Measurements from ENCODE around the gene FLT3. TPM values are rescaled to one million over a fixed set of nuclear protein-coding genes. Genes with fewer than 3 reads are reported as not detected.

FLT3 gene
- total and polyA plus RNA-seq, 4 donors = 0.14 to 0.84 (median 0.42) TPM

- Histone ChIP-seq H3K27me3 (ENCODE audit: control insufficient read depth in 4 of 4, insufficient read depth in 4 of 4, low read length in 3 of 4) (no peaks in the 10 kb centered on the region), H3K9me3 (ENCODE audit: control insufficient read depth in 4 of 4, low read length in 3 of 4) (no peaks in the 10 kb centered on the region), H3K4me3 (ENCODE audit: low read depth in 1 of 3, low read length in 3 of 3) (no peak overlapping the region), H3K9ac (ENCODE audit: low read depth in 1 of 2, low read length in 2 of 2) (no peak overlapping the region), H3K4me1 (ENCODE audit: control insufficient read depth in 4 of 4, insufficient read depth in 4 of 4, low read length in 3 of 4) (no peaks in the 10 kb centered on the region), H3K27ac (ENCODE audit: low read depth in 1 of 2, low read length in 2 of 2) (no peak overlapping the region), H3K36me3 (ENCODE audit: control insufficient read depth in 4 of 4, insufficient read depth in 3 of 4, low read depth in 1 of 4, low read length in 3 of 4) (no peaks in the 10 kb centered on the region)
- no peak for DNase-seq (ENCODE audit: low spot score)
- 86% methylated on average over 20 of the region's 20 CpGs for WGBS
- TF ChIP-seq REST (IDR thresholded peaks at IDR 0.05) = no peak
- no peak for TF ChIP-seq FOXA1 (IDR thresholded peaks at IDR 0.05)
- no peak for TF ChIP-seq JUND (IDR thresholded peaks at IDR 0.05)
- TF ChIP-seq YY1 (IDR thresholded peaks at IDR 0.05) = no peak
- no peak for TF ChIP-seq ATF3 (IDR thresholded peaks at IDR 0.05)
- TF ChIP-seq NR2F2 (IDR thresholded peaks at IDR 0.05) = no peak
- TF ChIP-seq GABPA (IDR thresholded peaks at IDR 0.05 in 1 of 2, conservative IDR thresholded peaks at IDR 0.05 in 1 of 2) = no peak
- TF ChIP-seq RAD21 (IDR thresholded peaks at IDR 0.05) = no peak
- TF ChIP-seq SP1 (IDR thresholded peaks at IDR 0.05) = no peak
Measured at GRCh38 chr13:28001837-28002473, 98.4 kb downstream of the FLT3 start.

- WGBS = 94% methylated on average over 11 of the region's 11 CpGs
- DNase-seq (ENCODE audit: low spot score) = no peak
Measured at GRCh38 chr13:28001049-28001448, 99.3 kb downstream of the FLT3 start.

More at GRCh38 chr13:28001049-28001448, 99.3 kb downstream of the FLT3 start:
- no peaks in the 10 kb centered on the region for H3K36me3 ChIP-seq (ENCODE audit: control insufficient read depth in 4 of 4, insufficient read depth in 3 of 4, low read depth in 1 of 4, low read length in 3 of 4)
- no peak overlapping the region for H3K4me3 ChIP-seq (ENCODE audit: low read depth in 1 of 3, low read length in 3 of 3)
- no peaks in the 10 kb centered on the region for H3K27me3 ChIP-seq (ENCODE audit: control insufficient read depth in 4 of 4, insufficient read depth in 4 of 4, low read length in 3 of 4)
- no peak overlapping the region for H3K9ac ChIP-seq (ENCODE audit: low read depth in 1 of 2, low read length in 2 of 2)
- no peak overlapping the region for H3K27ac ChIP-seq (ENCODE audit: low read depth in 1 of 2, low read length in 2 of 2)
- no peaks in the 10 kb centered on the region for H3K4me1 ChIP-seq (ENCODE audit: control insufficient read depth in 4 of 4, insufficient read depth in 4 of 4, low read length in 3 of 4)
- TF ChIP-seq REST (IDR thresholded peaks at IDR 0.05) (no peak), HNF4G (IDR thresholded peaks at IDR 0.05) (no peak), JUND (IDR thresholded peaks at IDR 0.05) (no peak), ZBTB33 (IDR thresholded peaks at IDR 0.05) (no peak), YY1 (IDR thresholded peaks at IDR 0.05) (no peak), NR2F2 (IDR thresholded peaks at IDR 0.05) (no peak), TAF1 (conservative IDR thresholded peaks at IDR 0.05) (no peak), ATF3 (IDR thresholded peaks at IDR 0.05) (no peak), FOXA1 (IDR thresholded peaks at IDR 0.05) (no peak), FOXA2 (IDR thresholded peaks at IDR 0.05) (no peak), MAX (IDR thresholded peaks at IDR 0.05) (no peak), EGR1 (IDR thresholded peaks at IDR 0.05; ENCODE audit: low read depth in 2 of 2) (no peak), SP1 (IDR thresholded peaks at IDR 0.05) (no peak), CTCF (IDR thresholded peaks at IDR 0.05; ENCODE audit: low read depth, low read length, missing input control) (no peak), RAD21 (IDR thresholded peaks at IDR 0.05) (no peak), GABPA (IDR thresholded peaks at IDR 0.05 in 1 of 2, conservative IDR thresholded peaks at IDR 0.05 in 1 of 2) (no peak), HNF4A (conservative IDR thresholded peaks at IDR 0.05) (no peak), RXRA (IDR thresholded peaks at IDR 0.05) (no peak)
- H3K9me3 ChIP-seq (ENCODE audit: control insufficient read depth in 4 of 4, low read length in 3 of 4) = no peaks in the 10 kb centered on the region

All from liver (tissue), 9 donors.